K562 (cell line): Measurements from ENCODE around the gene MPRIP. TPM values are rescaled to one million over a fixed set of nuclear protein-coding genes. Genes with fewer than 3 reads are reported as not detected.
A peak's percentile ranks its signal among the peaks of the same experiment; 100 is the strongest.

Experiments
- CBX2 ChIP-seq: fragments of 200-600 bp; sonication (generic); IDR thresholded peaks from one replicate; pipeline ENCODE4 v1.6.1; 2012; ENCODE audit warnings: mild to moderate bottlenecking, low read length, inconsistent platforms; ENCODE audit not compliant: insufficient read depth, poor library complexity, severe bottlenecking
- ESRRA ChIP-seq: fragments of 450-650 bp; IDR thresholded peaks from 2 replicates; pipeline ENCODE4 v1.6.1; 2014; ENCODE audit warnings: low read depth, mild to moderate bottlenecking, moderate library complexity, borderline replicate concordance
- FIP1L1 ChIP-seq: fragments of 200-400 bp; formaldehyde crosslinking; IDR thresholded peaks from 2 replicates; pipeline ENCODE4 v1.6.1; 2018; ENCODE audit warnings: mild to moderate bottlenecking, low read depth, low read length; ENCODE audit not compliant: poor library complexity, severe bottlenecking
- L3MBTL2 ChIP-seq: fragments of 450-650 bp; IDR thresholded peaks from 2 replicates; pipeline ENCODE4 v1.6.1; 2016; ENCODE audit warnings: mild to moderate bottlenecking, moderate library complexity
- NR4A1 ChIP-seq, 2 experiments: fragments of 250-450 bp in 1 of 2; fragments of 450-650 bp in 1 of 2; sonication (Bioruptor Pico) in 1 of 2; IDR thresholded peaks; 2 replicates each; pipeline versions ENCODE4 v1.4.0 to v1.6.1; 2016 to 2020; ENCODE audit warnings: mild to moderate bottlenecking in 2 of 2, missing compliant biosample characterization in 1 of 2, missing genetic modification characterization in 1 of 2, moderate library complexity in 1 of 2
- PHB ChIP-seq: fragments of 250-450 bp; sonication (Bioruptor Pico); IDR thresholded peaks from 2 replicates; pipeline ENCODE4 v1.5.0; 2021
- PYGO2 ChIP-seq: fragments of 450-650 bp; IDR thresholded peaks from 2 replicates; pipeline ENCODE4 v1.6.1; 2016; ENCODE audit warnings: mild to moderate bottlenecking, missing genetic modification characterization, moderate library complexity, missing compliant biosample characterization
- SAFB2 ChIP-seq: fragments of 200-400 bp; formaldehyde crosslinking; IDR thresholded peaks from 2 replicates; pipeline ENCODE4 v1.6.1; 2018; ENCODE audit warnings: borderline replicate concordance, low read length, low read depth, moderate library complexity; ENCODE audit not compliant: severe bottlenecking
- STAG1 ChIP-seq: sonication (generic); formaldehyde crosslinking; IDR thresholded peaks from 2 replicates; pipeline ENCODE4 v1.5.0; 2020; ENCODE audit warnings: missing genetic modification reagents, borderline replicate concordance
- ZNF444 ChIP-seq: fragments of 250-450 bp; sonication (Bioruptor Pico); IDR thresholded peaks from 2 replicates; pipeline ENCODE4 v1.4.0; 2020; ENCODE audit warnings: mild to moderate bottlenecking, moderate library complexity
- ZNF561 ChIP-seq: fragments of 450-650 bp; formaldehyde crosslinking; conservative IDR thresholded peaks from 2 replicates; pipeline ENCODE4 v1.4.0; 2020; ENCODE audit warnings: mild to moderate bottlenecking, moderate library complexity
- polyA plus RNA-seq, 8 experiments: library from polyadenylated mRNA; depleted of rRNA in 4 of 8; stranded (reverse) in 5 of 8; unstranded in 3 of 8; fragments of >200 nt; fragmentation: Nextera tagmentation in 2 of 8; fragmentation: Illumina TruSeq in 1 of 8; extraction: Ambion mirVana in 2 of 8; extraction: Trizol in 1 of 8; gene quantifications; 2 replicates each; pipeline versions ENCODE4 v1.2.1 to v1.2.3, GENCODE V29; 2011 to 2014; ENCODE audit warnings: inconsistent platforms in 1 of 8, missing spikeins in 1 of 8
- total RNA-seq, 7 experiments: library from RNA; depleted of rRNA in 6 of 7; stranded (reverse); fragments of >200 nt in 6 of 7; fragmentation: Illumina TruSeq in 2 of 7; extraction: Trizol in 2 of 7; gene quantifications; 2 replicates each; pipeline versions ENCODE4 v1.2.1 to v1.2.3, GENCODE V29; 2011 to 2021; ENCODE audit warnings: low replicate concordance in 1 of 7
- TF ChIP-seq, protein P1 (sequence below): fragments of 250-450 bp; sonication (Bioruptor Pico); IDR thresholded peaks from 2 replicates; pipeline ENCODE4 v1.5.0; 2021; ENCODE audit warnings: mild to moderate bottlenecking, borderline replicate concordance
- TF ChIP-seq, protein P2 (sequence below): fragments of 200-600 bp; sonication (generic); IDR thresholded peaks from one replicate; pipeline ENCODE4 v1.6.1; 2012; ENCODE audit warnings: mild to moderate bottlenecking, low read depth, low read length, inconsistent platforms

MPRIP gene
- total and polyA plus RNA-seq, 9 of the 15 experiments (the other 6 are each of a cell fraction or from before 2014, with no cell fraction given): 10.0 to 72.6 (median 30.1) TPM

- no peak for TF ChIP-seq ZNF561
- no peak for TF ChIP-seq NR4A1 (CRISPR knock-in tag; IDR thresholded peaks at IDR 0.05)
- no peak for TF ChIP-seq NR4A1 (tag; IDR thresholded peaks at IDR 0.05)
- no peak for TF ChIP-seq ZNF444 (CRISPR knock-in tag)
- no peak for TF ChIP-seq FIP1L1
- TF ChIP-seq L3MBTL2: peak; percentile 97
- no peak for TF ChIP-seq PHB (CRISPR knock-in tag)
- TF ChIP-seq SAFB2: no peak
- TF ChIP-seq, protein P1, sequence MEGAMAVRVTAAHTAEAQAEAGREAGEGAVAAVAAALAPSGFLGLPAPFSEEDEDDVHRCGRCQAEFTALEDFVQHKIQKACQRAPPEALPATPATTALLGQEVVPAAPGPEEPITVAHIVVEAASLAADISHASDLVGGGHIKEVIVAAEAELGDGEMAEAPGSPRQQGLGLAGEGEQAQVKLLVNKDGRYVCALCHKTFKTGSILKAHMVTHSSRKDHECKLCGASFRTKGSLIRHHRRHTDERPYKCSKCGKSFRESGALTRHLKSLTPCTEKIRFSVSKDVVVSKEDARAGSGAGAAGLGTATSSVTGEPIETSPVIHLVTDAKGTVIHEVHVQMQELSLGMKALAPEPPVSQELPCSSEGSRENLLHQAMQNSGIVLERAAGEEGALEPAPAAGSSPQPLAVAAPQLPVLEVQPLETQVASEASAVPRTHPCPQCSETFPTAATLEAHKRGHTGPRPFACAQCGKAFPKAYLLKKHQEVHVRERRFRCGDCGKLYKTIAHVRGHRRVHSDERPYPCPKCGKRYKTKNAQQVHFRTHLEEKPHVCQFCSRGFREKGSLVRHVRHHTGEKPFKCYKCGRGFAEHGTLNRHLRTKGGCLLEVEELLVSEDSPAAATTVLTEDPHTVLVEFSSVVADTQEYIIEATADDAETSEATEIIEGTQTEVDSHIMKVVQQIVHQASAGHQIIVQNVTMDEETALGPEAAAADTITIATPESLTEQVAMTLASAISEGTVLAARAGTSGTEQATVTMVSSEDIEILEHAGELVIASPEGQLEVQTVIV: no peak
- no peak for TF ChIP-seq PYGO2 (tag)
- peak; percentile 50 for TF ChIP-seq STAG1 (CRISPR knock-in tag)
- TF ChIP-seq CBX2: no peak
- TF ChIP-seq, protein P2, sequence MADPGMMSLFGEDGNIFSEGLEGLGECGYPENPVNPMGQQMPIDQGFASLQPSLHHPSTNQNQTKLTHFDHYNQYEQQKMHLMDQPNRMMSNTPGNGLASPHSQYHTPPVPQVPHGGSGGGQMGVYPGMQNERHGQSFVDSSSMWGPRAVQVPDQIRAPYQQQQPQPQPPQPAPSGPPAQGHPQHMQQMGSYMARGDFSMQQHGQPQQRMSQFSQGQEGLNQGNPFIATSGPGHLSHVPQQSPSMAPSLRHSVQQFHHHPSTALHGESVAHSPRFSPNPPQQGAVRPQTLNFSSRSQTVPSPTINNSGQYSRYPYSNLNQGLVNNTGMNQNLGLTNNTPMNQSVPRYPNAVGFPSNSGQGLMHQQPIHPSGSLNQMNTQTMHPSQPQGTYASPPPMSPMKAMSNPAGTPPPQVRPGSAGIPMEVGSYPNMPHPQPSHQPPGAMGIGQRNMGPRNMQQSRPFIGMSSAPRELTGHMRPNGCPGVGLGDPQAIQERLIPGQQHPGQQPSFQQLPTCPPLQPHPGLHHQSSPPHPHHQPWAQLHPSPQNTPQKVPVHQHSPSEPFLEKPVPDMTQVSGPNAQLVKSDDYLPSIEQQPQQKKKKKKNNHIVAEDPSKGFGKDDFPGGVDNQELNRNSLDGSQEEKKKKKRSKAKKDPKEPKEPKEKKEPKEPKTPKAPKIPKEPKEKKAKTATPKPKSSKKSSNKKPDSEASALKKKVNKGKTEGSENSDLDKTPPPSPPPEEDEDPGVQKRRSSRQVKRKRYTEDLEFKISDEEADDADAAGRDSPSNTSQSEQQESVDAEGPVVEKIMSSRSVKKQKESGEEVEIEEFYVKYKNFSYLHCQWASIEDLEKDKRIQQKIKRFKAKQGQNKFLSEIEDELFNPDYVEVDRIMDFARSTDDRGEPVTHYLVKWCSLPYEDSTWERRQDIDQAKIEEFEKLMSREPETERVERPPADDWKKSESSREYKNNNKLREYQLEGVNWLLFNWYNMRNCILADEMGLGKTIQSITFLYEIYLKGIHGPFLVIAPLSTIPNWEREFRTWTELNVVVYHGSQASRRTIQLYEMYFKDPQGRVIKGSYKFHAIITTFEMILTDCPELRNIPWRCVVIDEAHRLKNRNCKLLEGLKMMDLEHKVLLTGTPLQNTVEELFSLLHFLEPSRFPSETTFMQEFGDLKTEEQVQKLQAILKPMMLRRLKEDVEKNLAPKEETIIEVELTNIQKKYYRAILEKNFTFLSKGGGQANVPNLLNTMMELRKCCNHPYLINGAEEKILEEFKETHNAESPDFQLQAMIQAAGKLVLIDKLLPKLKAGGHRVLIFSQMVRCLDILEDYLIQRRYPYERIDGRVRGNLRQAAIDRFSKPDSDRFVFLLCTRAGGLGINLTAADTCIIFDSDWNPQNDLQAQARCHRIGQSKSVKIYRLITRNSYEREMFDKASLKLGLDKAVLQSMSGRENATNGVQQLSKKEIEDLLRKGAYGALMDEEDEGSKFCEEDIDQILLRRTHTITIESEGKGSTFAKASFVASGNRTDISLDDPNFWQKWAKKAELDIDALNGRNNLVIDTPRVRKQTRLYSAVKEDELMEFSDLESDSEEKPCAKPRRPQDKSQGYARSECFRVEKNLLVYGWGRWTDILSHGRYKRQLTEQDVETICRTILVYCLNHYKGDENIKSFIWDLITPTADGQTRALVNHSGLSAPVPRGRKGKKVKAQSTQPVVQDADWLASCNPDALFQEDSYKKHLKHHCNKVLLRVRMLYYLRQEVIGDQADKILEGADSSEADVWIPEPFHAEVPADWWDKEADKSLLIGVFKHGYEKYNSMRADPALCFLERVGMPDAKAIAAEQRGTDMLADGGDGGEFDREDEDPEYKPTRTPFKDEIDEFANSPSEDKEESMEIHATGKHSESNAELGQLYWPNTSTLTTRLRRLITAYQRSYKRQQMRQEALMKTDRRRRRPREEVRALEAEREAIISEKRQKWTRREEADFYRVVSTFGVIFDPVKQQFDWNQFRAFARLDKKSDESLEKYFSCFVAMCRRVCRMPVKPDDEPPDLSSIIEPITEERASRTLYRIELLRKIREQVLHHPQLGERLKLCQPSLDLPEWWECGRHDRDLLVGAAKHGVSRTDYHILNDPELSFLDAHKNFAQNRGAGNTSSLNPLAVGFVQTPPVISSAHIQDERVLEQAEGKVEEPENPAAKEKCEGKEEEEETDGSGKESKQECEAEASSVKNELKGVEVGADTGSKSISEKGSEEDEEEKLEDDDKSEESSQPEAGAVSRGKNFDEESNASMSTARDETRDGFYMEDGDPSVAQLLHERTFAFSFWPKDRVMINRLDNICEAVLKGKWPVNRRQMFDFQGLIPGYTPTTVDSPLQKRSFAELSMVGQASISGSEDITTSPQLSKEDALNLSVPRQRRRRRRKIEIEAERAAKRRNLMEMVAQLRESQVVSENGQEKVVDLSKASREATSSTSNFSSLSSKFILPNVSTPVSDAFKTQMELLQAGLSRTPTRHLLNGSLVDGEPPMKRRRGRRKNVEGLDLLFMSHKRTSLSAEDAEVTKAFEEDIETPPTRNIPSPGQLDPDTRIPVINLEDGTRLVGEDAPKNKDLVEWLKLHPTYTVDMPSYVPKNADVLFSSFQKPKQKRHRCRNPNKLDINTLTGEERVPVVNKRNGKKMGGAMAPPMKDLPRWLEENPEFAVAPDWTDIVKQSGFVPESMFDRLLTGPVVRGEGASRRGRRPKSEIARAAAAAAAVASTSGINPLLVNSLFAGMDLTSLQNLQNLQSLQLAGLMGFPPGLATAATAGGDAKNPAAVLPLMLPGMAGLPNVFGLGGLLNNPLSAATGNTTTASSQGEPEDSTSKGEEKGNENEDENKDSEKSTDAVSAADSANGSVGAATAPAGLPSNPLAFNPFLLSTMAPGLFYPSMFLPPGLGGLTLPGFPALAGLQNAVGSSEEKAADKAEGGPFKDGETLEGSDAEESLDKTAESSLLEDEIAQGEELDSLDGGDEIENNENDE: no peak
- TF ChIP-seq ESRRA: no peak; the same call in 1 of the 2 replicates
These were observed 164.1 kb downstream of the MPRIP start, which contains the start of gene PLD6 (continued) for GRCh38 chr17:17206124-17206912.
